ENCODE measurements around the gene CXXC5.

CXXC5 gene

GRCh38 chr5:139682016-139682975, 34.1 kb downstream of the CXXC5 start:
- DNase-seq (ENCODE audit: low read depth): no peak

- DNase-seq (ENCODE audit: low read depth): no peak
Measured at GRCh38 chr5:139683295-139684271, 35.4 kb downstream of the CXXC5 start.

- no peak for DNase-seq (ENCODE audit: low read depth)
Measured at GRCh38 chr5:139684350-139684880, 36.3 kb downstream of the CXXC5 start.

GRCh38 chr5:139684881-139685749, 37.0 kb downstream of the CXXC5 start:
- DNase-seq (ENCODE audit: low read depth): no peak

GRCh38 chr5:139685886-139686285, 37.7 kb downstream of the CXXC5 start:
- no peak for DNase-seq (ENCODE audit: low read depth)

GRCh38 chr5:139686356-139686705, 38.2 kb downstream of the CXXC5 start:
- no peak for DNase-seq (ENCODE audit: low read depth)

GRCh38 chr5:139686706-139687441, 38.7 kb downstream of the CXXC5 start:
- DNase-seq (ENCODE audit: low read depth): no peak

- DNase-seq (ENCODE audit: low read depth): no peak
Measured at GRCh38 chr5:139687656-139688055, 39.5 kb downstream of the CXXC5 start.

- no peak for DNase-seq (ENCODE audit: low read depth)
Measured at GRCh38 chr5:139688088-139688702, 40.0 kb downstream of the CXXC5 start.

- no peak for DNase-seq (ENCODE audit: low read depth)
Measured at GRCh38 chr5:139688751-139689372, 40.7 kb downstream of the CXXC5 start.

- DNase-seq (ENCODE audit: low read depth): no peak
Measured at GRCh38 chr5:139689631-139690063, 41.5 kb downstream of the CXXC5 start.

- no peak for DNase-seq (ENCODE audit: low read depth)
Measured at GRCh38 chr5:139690064-139690802, 42.1 kb downstream of the CXXC5 start.

GRCh38 chr5:139690803-139691629, 42.9 kb downstream of the CXXC5 start:
- no peak for DNase-seq (ENCODE audit: low read depth)

- DNase-seq (ENCODE audit: low read depth): no peak
Measured at GRCh38 chr5:139692148-139692547, 44.0 kb downstream of the CXXC5 start.

GRCh38 chr5:139692679-139693308, 44.6 kb downstream of the CXXC5 start:
- DNase-seq (ENCODE audit: low read depth): no peak

GRCh38 chr5:139693676-139694364, 45.7 kb downstream of the CXXC5 start:
- no peak for DNase-seq (ENCODE audit: low read depth)

- no peak for DNase-seq (ENCODE audit: low read depth)
Measured at GRCh38 chr5:139694556-139695177, 46.5 kb downstream of the CXXC5 start.

Measured in CMK (cell line).